ENCODE measurements around the gene SGPP1. TPM values are rescaled to one million over a fixed set of nuclear protein-coding genes. Genes with fewer than 3 reads are reported as not detected.

The SGPP1 gene
- total and polyA plus RNA-seq, 2 of the 4 experiments (the other 2 are of a cell fraction) = 8.6 to 11.1 TPM

DNA sequence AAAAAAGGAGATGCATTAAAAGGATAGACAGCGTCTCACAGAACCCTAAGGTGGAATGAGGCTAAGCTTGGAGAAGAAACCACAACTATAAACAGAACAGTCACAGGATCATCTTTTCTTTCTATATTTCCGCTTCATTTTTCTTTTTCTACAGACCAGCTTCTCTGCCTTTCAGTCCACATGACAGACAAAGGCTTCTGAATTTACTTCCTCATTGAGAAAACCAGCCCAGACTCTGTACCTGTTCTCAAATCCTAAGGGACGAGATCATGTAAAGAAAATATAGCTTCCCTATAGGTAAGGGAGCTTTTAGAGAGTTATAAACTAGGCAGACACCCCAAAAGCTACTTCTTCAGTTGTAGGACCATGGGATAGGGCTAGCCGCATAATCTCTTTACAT lies 17.4 kb downstream of the SGPP1 start:
- POLR2A ChIA-PET (ENCODE audit: unreplicated experiment) = no interaction called here
- in situ Hi-C loops (cut with MboI; ENCODE audit: low sequenced_read_pairs) = no loop called here
- no TSS peak for BruUV-seq (replicated peaks)

More for the DNA sequence above, 17.4 kb downstream of the SGPP1 start:
- Histone ChIP-seq H3K9ac (ENCODE audit: low read depth, low read length) (no peak overlapping the region), H3K23ac (ENCODE audit: low read depth, low read length) (no peak overlapping the region), H4K5ac (ENCODE audit: low read depth, low read length) (no peak overlapping the region), H2AK5ac (ENCODE audit: low read depth, low read length) (no peak overlapping the region), H3K9me3 (ENCODE audit: control insufficient read depth, insufficient read depth, low read length) (no peaks in the 10 kb centered on the region), H3K27me3 (ENCODE audit: control insufficient read depth, insufficient read depth, low read length) (no peaks in the 10 kb centered on the region), H4K91ac (ENCODE audit: insufficient read depth, low read depth, low read length) (no peak overlapping the region), H3K14ac (replicated peaks; ENCODE audit: low read depth, low read length) (no peak overlapping the region), H3K4me2 (ENCODE audit: low read depth, low read length) (no peak overlapping the region), H2BK5ac (ENCODE audit: low read depth, low read length, poor library complexity, severe bottlenecking) (no peak overlapping the region), H2BK20ac (ENCODE audit: low read depth, low read length) (no peak overlapping the region), H3K56ac (ENCODE audit: extremely low read depth, insufficient read depth, low read length) (no peak overlapping the region), H2BK15ac (ENCODE audit: low read depth, low read length) (no peak overlapping the region), H3K4me3 (ENCODE audit: insufficient read depth, low read depth, low read length) (no peak overlapping the region), H3K27ac (ENCODE audit: insufficient read depth, low read length) (no peak overlapping the region), H4K20me1 (ENCODE audit: insufficient read depth, low read length) (no peaks in the 10 kb centered on the region; the same call in 1 of the 2 replicates), H3K4me1 (ENCODE audit: control insufficient read depth, insufficient read depth, low read length) (no peaks in the 10 kb centered on the region), H3K36me3 (ENCODE audit: control insufficient read depth, insufficient read depth, low read length) (0 out of 2 replicates have a peak, but pooled peaks cover 1% of the 10 kb centered on the region), H2AK9ac (replicated peaks; ENCODE audit: low read depth, low read length, poor library complexity) (no peak overlapping the region), H3K4ac (ENCODE audit: low read depth, low read length) (no peak overlapping the region), H4K8ac (ENCODE audit: low read depth in 2 of 2, low read length in 2 of 2) (no peak overlapping the region), H3K18ac (ENCODE audit: low read depth, low read length) (no peak overlapping the region), H3K9me1 (ENCODE audit: insufficient read depth, low read length) (no peaks in the 10 kb centered on the region), H2BK120ac (ENCODE audit: low read depth, low read length) (no peak overlapping the region), H3K79me1 (ENCODE audit: low read depth in 1 of 2, low read length in 2 of 2) (peaks cover 12 to 51% of the 10 kb centered on the region in 2 experiments; a peak in 3 of 4 replicates), H2AFZ (replicated peaks; ENCODE audit: low read length, poor library complexity) (no peak overlapping the region)
- intact Hi-C loops (cut with micrococcal nuclease) (no loop called here), dilution Hi-C loops (cut with HindIII; ENCODE audit: low sequenced_read_pairs, unreplicated experiment) (no loop called here)
- no CpG with 5 or more reads among the region's 4 CpGs for WGBS, 2 experiments (ENCODE audit: extremely low coverage in 2 of 2, insufficient read length in 1 of 2)
- DNase-seq (peak; percentile 6), ATAC-seq (ENCODE audit: low read depth) (no peak)
- CTCF ChIA-PET = interaction anchor here (0.9 kb wide), 1 partner anchor 10 kb away, joined by 3 read pairs; no protein-coding TSS in a partner anchor
- TF ChIP-seq RCOR1 (IDR thresholded peaks at IDR 0.05; ENCODE audit: insufficient replicate concordance, low read length) (no peak), SMC3 (IDR thresholded peaks at IDR 0.05; ENCODE audit: low read depth, low read length) (no peak), ELK1 (IDR thresholded peaks at IDR 0.05; ENCODE audit: borderline replicate concordance, low read depth, low read length) (no peak), RAD21 (IDR thresholded peaks at IDR 0.05; ENCODE audit: low read length) (no peak), BHLHE40 (IDR thresholded peaks at IDR 0.05; ENCODE audit: low read depth, low read length) (no peak), CHD1 (IDR thresholded peaks at IDR 0.05; ENCODE audit: low read depth, low read length) (no peak), FOS (IDR thresholded peaks at IDR 0.05; ENCODE audit: low read depth, low read length) (no peak), RFX5 (IDR thresholded peaks at IDR 0.05; ENCODE audit: low read depth, low read length) (no peak), USF2 (IDR thresholded peaks at IDR 0.05; ENCODE audit: low read depth, low read length) (no peak)
- TF ChIP-seq, protein P1, sequence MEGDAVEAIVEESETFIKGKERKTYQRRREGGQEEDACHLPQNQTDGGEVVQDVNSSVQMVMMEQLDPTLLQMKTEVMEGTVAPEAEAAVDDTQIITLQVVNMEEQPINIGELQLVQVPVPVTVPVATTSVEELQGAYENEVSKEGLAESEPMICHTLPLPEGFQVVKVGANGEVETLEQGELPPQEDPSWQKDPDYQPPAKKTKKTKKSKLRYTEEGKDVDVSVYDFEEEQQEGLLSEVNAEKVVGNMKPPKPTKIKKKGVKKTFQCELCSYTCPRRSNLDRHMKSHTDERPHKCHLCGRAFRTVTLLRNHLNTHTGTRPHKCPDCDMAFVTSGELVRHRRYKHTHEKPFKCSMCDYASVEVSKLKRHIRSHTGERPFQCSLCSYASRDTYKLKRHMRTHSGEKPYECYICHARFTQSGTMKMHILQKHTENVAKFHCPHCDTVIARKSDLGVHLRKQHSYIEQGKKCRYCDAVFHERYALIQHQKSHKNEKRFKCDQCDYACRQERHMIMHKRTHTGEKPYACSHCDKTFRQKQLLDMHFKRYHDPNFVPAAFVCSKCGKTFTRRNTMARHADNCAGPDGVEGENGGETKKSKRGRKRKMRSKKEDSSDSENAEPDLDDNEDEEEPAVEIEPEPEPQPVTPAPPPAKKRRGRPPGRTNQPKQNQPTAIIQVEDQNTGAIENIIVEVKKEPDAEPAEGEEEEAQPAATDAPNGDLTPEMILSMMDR (conservative IDR thresholded peaks at IDR 0.05; ENCODE audit: low read depth, low read length) = no peak
